Trophoblast cell (in vitro differentiated cells and primary cell): ENCODE measurements around the gene RNF208. TPM values are rescaled to one million over a fixed set of nuclear protein-coding genes. Genes with fewer than 3 reads are reported as not detected.

Source experiments
- DNase-seq, 2 donors: peaks; one replicate each; pipeline ENCODE4 v3.0.0-alpha.2; 2016
- H2AFZ ChIP-seq: 2 replicates; pipeline ENCODE4 v1.6.1; 2013; ENCODE audit warnings: low read length, moderate library complexity, mild to moderate bottlenecking; ENCODE audit not compliant: insufficient read depth, poor library complexity
- H2AK5ac ChIP-seq: 2 replicates; pipeline ENCODE4 v1.6.1; 2013; ENCODE audit warnings: mild to moderate bottlenecking, low read length
- H2BK120ac ChIP-seq: 2 replicates; pipeline ENCODE4 v1.6.1; 2013; ENCODE audit warnings: low read length, mild to moderate bottlenecking, moderate library complexity; ENCODE audit not compliant: insufficient read depth, poor library complexity
- H2BK12ac ChIP-seq: 2 replicates; pipeline ENCODE4 v1.6.1; 2013; ENCODE audit warnings: mild to moderate bottlenecking, low read length, moderate library complexity
- H2BK5ac ChIP-seq: 2 replicates; pipeline ENCODE4 v1.6.1; 2013; ENCODE audit warnings: low read length, low read depth, moderate library complexity, mild to moderate bottlenecking; ENCODE audit not compliant: poor library complexity
- H3K14ac ChIP-seq: 2 replicates; pipeline ENCODE4 v1.6.1; 2013; ENCODE audit warnings: mild to moderate bottlenecking, low read length
- H3K18ac ChIP-seq: 2 replicates; pipeline ENCODE4 v1.6.1; 2013; ENCODE audit warnings: mild to moderate bottlenecking, low read length
- H3K23ac ChIP-seq: 2 replicates; pipeline ENCODE4 v1.6.1; 2013; ENCODE audit warnings: low read length
- H3K27ac ChIP-seq: 2 replicates; pipeline ENCODE4 v1.5.1; 2013; ENCODE audit warnings: low read depth, mild to moderate bottlenecking, inconsistent platforms, low read length, moderate library complexity
- H3K27me3 ChIP-seq: 2 replicates; pipeline ENCODE4 v1.6.1; 2013; ENCODE audit warnings: inconsistent platforms, mild to moderate bottlenecking, low read length, moderate library complexity; ENCODE audit not compliant: insufficient read depth
- H3K36me3 ChIP-seq, 2 experiments: 1 replicate in 1 of 2; 2 replicates in 1 of 2; pipeline ENCODE4 v1.6.1; 2013; ENCODE audit warnings: low read length in 2 of 2, mild to moderate bottlenecking in 2 of 2, moderate library complexity in 1 of 2; ENCODE audit not compliant: insufficient read depth in 2 of 2, control insufficient read depth in 1 of 2
- H3K4ac ChIP-seq: 2 replicates; pipeline ENCODE4 v1.6.1; 2013; ENCODE audit warnings: low read depth, mild to moderate bottlenecking, low read length, moderate library complexity
- H3K4me1 ChIP-seq, 2 experiments: 1 replicate in 1 of 2; 2 replicates in 1 of 2; pipeline ENCODE4 v1.6.1; 2013; ENCODE audit warnings: low read length in 2 of 2, mild to moderate bottlenecking in 2 of 2, moderate library complexity in 1 of 2; ENCODE audit not compliant: insufficient read depth in 2 of 2, control insufficient read depth in 1 of 2
- H3K4me2 ChIP-seq: 2 replicates; pipeline ENCODE4 v1.6.1; 2013; ENCODE audit warnings: inconsistent platforms, mild to moderate bottlenecking, low read length, moderate library complexity
- H3K4me3 ChIP-seq: 2 replicates; pipeline ENCODE4 v1.5.1; 2013; ENCODE audit warnings: mild to moderate bottlenecking, low read depth, low read length, inconsistent platforms
- H3K79me1 ChIP-seq: one replicate; pipeline ENCODE4 v1.6.1; 2013; ENCODE audit warnings: low read length
- H3K79me2 ChIP-seq: 2 replicates; pipeline ENCODE4 v1.6.1; 2013; ENCODE audit warnings: low read length, mild to moderate bottlenecking; ENCODE audit not compliant: control insufficient read depth, insufficient read depth, poor library complexity
- H3K9ac ChIP-seq: 2 replicates; pipeline ENCODE4 v1.6.1; 2013; ENCODE audit warnings: mild to moderate bottlenecking, low read length
- H3K9me3 ChIP-seq: 2 replicates; pipeline ENCODE4 v1.6.1; 2013; ENCODE audit warnings: low read depth, mild to moderate bottlenecking, control low read depth, inconsistent platforms, low read length; ENCODE audit not compliant: insufficient read depth
- H4K12ac ChIP-seq: 2 replicates; pipeline ENCODE4 v1.6.1; 2013; ENCODE audit warnings: low read depth, mild to moderate bottlenecking, low read length, moderate library complexity
- H4K8ac ChIP-seq: 2 replicates; pipeline ENCODE4 v1.6.1; 2013; ENCODE audit warnings: low read depth, mild to moderate bottlenecking, low read length, moderate library complexity
- H4K91ac ChIP-seq: one replicate; pipeline ENCODE4 v1.6.1; 2013; ENCODE audit warnings: low read depth, mild to moderate bottlenecking, low read length, moderate library complexity
- WGBS: extraction: QIAGEN DNeasy Blood & Tissue Kit; methylation state at CpG from one replicate; pipeline ENCODE4 v1.1.7; 2013; ENCODE audit warnings: missing lambda C conversion rate; ENCODE audit not compliant: insufficient read length, insufficient coverage; ENCODE audit errors: extremely low coverage; 5-methylcytosine and 5-hydroxymethylcytosine counted together
- polyA plus RNA-seq: library from polyadenylated mRNA; stranded (reverse); fragments of 200-250 nt; gene quantifications from 2 replicates; pipeline ENCODE4 v1.2.3, GENCODE V29; 2013

The RNF208 gene
- 4.7 and 5.3 TPM in 2 replicates for polyA plus RNA-seq

- Histone ChIP-seq H3K27me3 (no peaks in the 10 kb centered on the region), H3K4me3 (peak within 1 kb of the TSS; percentile 62), H3K4ac (peak within 1 kb of the TSS; percentile 12), H3K27ac (peak within 1 kb of the TSS; percentile 24), H3K9ac (no peak within 1 kb of the TSS), H2BK12ac (no peak within 1 kb of the TSS), H3K79me1 (peaks cover 8% of the 10 kb centered on the region), H2BK5ac (no peak within 1 kb of the TSS), H3K4me1 (peaks cover 25 to 30% of the 10 kb centered on the region in 2 experiments), H3K36me3 (peaks cover 3 to 4% of the 10 kb centered on the region in 2 experiments), H3K18ac (no peak within 1 kb of the TSS), H4K12ac (peak within 1 kb of the TSS; percentile 57), H2AFZ (peak within 1 kb of the TSS; percentile 54), H4K8ac (peak within 1 kb of the TSS; percentile 33), H3K9me3 (peaks cover 2% of the 10 kb centered on the region), H4K91ac (peak within 1 kb of the TSS; percentile 15), H3K79me2 (peaks cover 2% of the 10 kb centered on the region), H2BK120ac (no peak within 1 kb of the TSS), H3K14ac (peak within 1 kb of the TSS; percentile 14), H2AK5ac (peak within 1 kb of the TSS; percentile 34), H3K4me2 (peak within 1 kb of the TSS; percentile 63), H3K23ac (no peak within 1 kb of the TSS)
- DNase-seq, result no peak
- WGBS, result no CpG with 5 or more reads among the region's 88 CpGs
Observed at GRCh38 chr9:137222190-137223077, at the start of gene RNF208. Gene RNF208 (minus strand): TSS chr9:137222240. CDS start chr9:137221212, 1,028 bp downstream.

- no CpG with 5 or more reads among the region's 3 CpGs for WGBS
Observed at GRCh38 chr9:137271696-137272076, 49.6 kb upstream of the RNF208 start.

GRCh38 chr9:137270929-137271695 lies 49.1 kb upstream of the RNF208 start:
- no peaks in the 10 kb centered on the region for H3K9me3 ChIP-seq
- no peak overlapping the region for H4K12ac ChIP-seq
- H2BK5ac ChIP-seq, result no peak overlapping the region
- H3K36me3 ChIP-seq, result peaks cover 66 to 68% of the 10 kb centered on the region in 2 experiments
- WGBS, result no CpG with 5 or more reads among the region's 32 CpGs
- no peak overlapping the region for H2AK5ac ChIP-seq
- H3K27me3 ChIP-seq, result no peaks in the 10 kb centered on the region
- H3K9ac ChIP-seq, result no peak overlapping the region
- H2BK12ac ChIP-seq, result no peak overlapping the region
- no peak overlapping the region for H3K4me3 ChIP-seq
- H3K4me1 ChIP-seq, result no peaks in the 10 kb centered on the region
- H3K18ac ChIP-seq, result no peak overlapping the region
- no peak overlapping the region for H2BK120ac ChIP-seq
- H4K91ac ChIP-seq, result no peak overlapping the region
- H3K14ac ChIP-seq, result no peak overlapping the region
- H3K79me2 ChIP-seq, result no peaks in the 10 kb centered on the region
- no peak overlapping the region for H3K27ac ChIP-seq
- H4K8ac ChIP-seq, result no peak overlapping the region
- H3K79me1 ChIP-seq, result no peaks in the 10 kb centered on the region
- no peak overlapping the region for H3K4ac ChIP-seq
- no peak overlapping the region for H3K4me2 ChIP-seq
- H3K23ac ChIP-seq, result no peak overlapping the region
- DNase-seq, result no peak
- H2AFZ ChIP-seq, result no peak overlapping the region

More at GRCh38 chr9:137271696-137272076, 49.6 kb upstream of the RNF208 start:
- Histone ChIP-seq H3K4ac (no peak overlapping the region), H3K4me2 (no peak overlapping the region), H2BK120ac (no peak overlapping the region), H2AK5ac (no peak overlapping the region), H3K27me3 (no peaks in the 10 kb centered on the region), H3K4me3 (no peak overlapping the region), H4K8ac (no peak overlapping the region), H3K14ac (no peak overlapping the region), H3K9ac (no peak overlapping the region), H3K18ac (no peak overlapping the region), H3K23ac (no peak overlapping the region), H2BK12ac (no peak overlapping the region), H4K91ac (no peak overlapping the region), H2AFZ (no peak overlapping the region), H2BK5ac (no peak overlapping the region), H3K9me3 (no peaks in the 10 kb centered on the region), H3K36me3 (peaks cover 61 to 62% of the 10 kb centered on the region in 2 experiments), H4K12ac (no peak overlapping the region), H3K79me1 (no peaks in the 10 kb centered on the region), H3K27ac (no peak overlapping the region), H3K79me2 (no peaks in the 10 kb centered on the region), H3K4me1 (peaks cover 4 to 5% of the 10 kb centered on the region in 2 experiments)
- no peak for DNase-seq

GRCh38 chr9:137269231-137269772 lies 47.3 kb upstream of the RNF208 start:
- no peak overlapping the region for H2AK5ac ChIP-seq
- H3K9ac ChIP-seq, result peak overlapping the region; percentile 40
- no peak overlapping the region for H3K14ac ChIP-seq
- H3K4me1 ChIP-seq, result no peaks in the 10 kb centered on the region
- no peak overlapping the region for H3K18ac ChIP-seq
- H2AFZ ChIP-seq, result no peak overlapping the region
- H3K36me3 ChIP-seq, result peaks cover 79 to 83% of the 10 kb centered on the region in 2 experiments
- no peak overlapping the region for H2BK12ac ChIP-seq
- no peak overlapping the region for H3K4me3 ChIP-seq
- H3K79me2 ChIP-seq, result no peaks in the 10 kb centered on the region
- H4K8ac ChIP-seq, result no peak overlapping the region
- no peaks in the 10 kb centered on the region for H3K79me1 ChIP-seq
- H3K9me3 ChIP-seq, result no peaks in the 10 kb centered on the region
- no CpG with 5 or more reads among the region's 17 CpGs for WGBS
- H4K91ac ChIP-seq, result no peak overlapping the region
- H3K4me2 ChIP-seq, result no peak overlapping the region
- no peaks in the 10 kb centered on the region for H3K27me3 ChIP-seq
- no peak overlapping the region for H3K23ac ChIP-seq
- H3K4ac ChIP-seq, result no peak overlapping the region
- H2BK120ac ChIP-seq, result no peak overlapping the region
- H2BK5ac ChIP-seq, result no peak overlapping the region
- no peak for DNase-seq
- no peak overlapping the region for H4K12ac ChIP-seq
- no peak overlapping the region for H3K27ac ChIP-seq
